Activated CD4-positive, alpha-beta T cell treated with anti-CD3 and anti-CD28 coated beads for 24 hours (primary cell): ENCODE data around the gene SHISA5.
"Not testable (repeated sequence)": the region's sequence is repeated elsewhere in the genome, so short reads cannot be mapped to it uniquely, and the experiment has no call there.

Experiments
- DNase-seq, 2 donors: peaks; one replicate each; pipeline ENCODE4 v3.0.0-alpha.2; 2020; ENCODE audit warnings: low read depth in 2 of 2

Gene SHISA5

GRCh38 chr3:48519277-48519643 lies 15.3 kb upstream of the SHISA5 start:
- DNase-seq, result no peak

DNA sequence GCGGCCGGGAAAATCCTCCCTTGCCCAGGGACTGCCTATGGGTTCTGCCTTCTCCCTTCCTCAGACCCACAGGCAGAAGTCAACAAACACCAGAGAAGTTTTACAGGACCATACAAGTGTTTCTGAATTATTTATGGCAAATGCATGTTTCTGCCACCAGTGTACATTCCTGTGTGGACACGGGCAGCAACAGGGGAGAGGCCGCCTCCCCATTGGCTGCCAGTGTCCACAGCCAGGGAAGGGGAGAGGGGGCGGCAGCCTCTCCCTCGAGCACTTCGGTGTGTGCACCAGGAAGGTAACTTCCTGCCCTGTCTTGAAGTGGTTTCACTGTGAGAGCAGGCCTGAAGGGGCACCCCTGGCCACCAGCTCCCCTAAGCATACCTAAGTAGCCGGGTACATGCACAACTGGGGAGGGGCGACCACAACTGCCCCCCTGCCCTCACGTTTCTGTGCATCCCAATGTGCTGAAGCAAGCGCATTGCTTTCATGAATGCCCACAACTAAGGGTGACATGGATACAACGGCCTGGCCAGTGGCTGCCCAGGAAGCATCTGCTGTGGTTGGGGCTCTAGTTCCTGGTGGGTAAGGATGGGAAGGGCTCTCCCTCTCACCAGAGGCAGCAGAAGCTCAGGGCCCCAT lies 14.8 kb upstream of the SHISA5 start:
- DNase-seq, result no peak

DNA sequence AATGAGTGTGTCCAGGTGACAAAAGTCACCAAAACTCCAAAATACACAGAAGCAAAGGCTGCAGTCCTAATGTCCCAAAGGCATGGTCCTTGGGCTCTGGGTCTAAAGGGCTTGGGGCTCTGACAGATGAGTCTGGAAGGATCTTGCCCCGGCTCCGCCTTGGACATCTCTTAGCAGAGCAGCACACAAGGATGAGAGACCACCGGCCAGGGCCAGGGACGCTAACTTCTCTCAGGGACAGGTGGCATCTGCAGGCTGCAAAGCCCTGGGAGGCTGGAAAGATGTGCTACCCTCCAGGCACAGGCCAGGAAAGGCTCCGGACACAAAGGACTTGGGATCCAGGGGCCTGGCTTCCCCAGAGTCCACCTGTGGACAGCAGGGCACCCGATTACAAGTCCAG lies 14.1 kb upstream of the SHISA5 start:
- no peak for DNase-seq

GRCh38 chr3:48516571-48516970 lies 12.6 kb upstream of the SHISA5 start:
- DNase-seq, result no peak

- DNase-seq, result no peak
These were observed 10.7 kb upstream of the SHISA5 start for GRCh38 chr3:48514431-48515227.

GRCh38 chr3:48511551-48511950 lies 7.6 kb upstream of the SHISA5 start:
- no peak for DNase-seq

DNA sequence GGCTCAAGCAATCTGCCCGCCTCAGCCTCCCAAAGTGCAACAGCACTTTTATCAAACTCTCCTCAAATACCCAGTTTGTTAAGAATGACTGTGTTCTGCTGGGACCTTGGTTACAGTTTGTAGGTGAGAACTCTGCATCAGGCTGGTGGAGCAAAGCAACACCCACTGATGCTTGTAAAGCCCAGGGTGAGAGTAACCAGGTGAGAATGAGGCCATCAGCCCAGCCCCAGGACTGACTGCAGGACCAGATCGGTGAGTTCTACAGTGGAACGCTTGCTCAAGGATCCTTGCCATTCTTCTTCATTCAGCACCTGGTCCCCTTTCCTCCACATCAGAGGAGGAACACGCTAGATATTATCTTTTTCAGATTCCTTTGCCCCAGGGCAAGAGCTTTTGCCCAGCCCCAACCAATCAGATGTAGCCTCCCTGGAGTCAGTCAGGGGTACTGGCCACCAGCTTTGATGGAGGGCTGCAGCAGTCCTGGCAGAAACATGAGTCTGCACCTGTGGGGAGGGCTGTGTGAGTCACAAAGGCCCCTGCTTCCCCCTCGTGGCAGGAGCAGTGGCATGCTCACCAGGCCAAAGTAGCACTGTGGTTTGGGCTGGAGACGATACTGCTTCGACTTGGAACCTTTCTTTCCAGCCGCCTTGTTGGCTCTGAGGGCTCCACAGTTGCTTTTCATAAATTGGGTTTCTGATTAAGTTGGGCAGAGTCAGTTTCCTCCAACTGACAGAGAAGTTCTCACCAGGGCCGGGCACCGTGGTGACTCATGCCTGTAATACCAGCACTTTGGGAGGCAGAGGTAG lies 3.5 kb upstream of the SHISA5 start:
- peak; percentile 37 to 47 for DNase-seq

- DNase-seq, result no peak
These were observed 2.1 kb upstream of the SHISA5 start for GRCh38 chr3:48505968-48506504.

- no peak for DNase-seq
These were observed 1.2 kb upstream of the SHISA5 start for GRCh38 chr3:48505146-48505545.

DNA sequence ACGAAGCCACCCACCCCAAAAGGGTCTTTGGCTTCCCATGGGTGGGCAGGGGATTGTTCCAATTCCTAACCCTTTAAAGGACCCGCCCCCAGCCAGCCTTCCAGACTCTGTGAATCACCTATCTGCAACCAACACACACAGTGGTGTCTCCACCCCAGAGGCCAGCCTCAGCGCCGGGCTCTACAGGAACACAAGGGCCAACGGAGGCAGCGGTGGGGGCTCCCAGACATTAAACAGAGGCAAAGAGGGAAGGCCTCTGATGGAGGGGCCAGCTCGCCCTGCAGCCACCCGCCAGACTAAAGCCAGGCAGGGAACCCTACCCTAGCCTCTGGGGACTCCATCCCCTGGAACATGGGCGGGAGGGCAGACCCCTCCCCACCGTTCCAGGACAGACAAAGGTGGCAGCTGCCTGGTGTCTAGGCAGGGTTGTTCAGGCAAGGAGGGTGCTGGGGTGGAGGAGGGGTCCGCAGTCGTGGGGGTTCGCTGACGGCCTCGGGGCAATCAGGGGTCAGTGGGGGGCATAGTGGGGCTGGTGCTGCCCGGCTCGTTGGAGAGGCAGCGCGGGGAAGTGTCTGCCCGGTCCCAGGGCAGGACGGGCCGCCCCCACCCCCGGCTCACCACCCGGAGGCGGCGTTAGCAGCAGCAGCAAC lies 448 bp downstream of the SHISA5 start:
- no peak for DNase-seq

DNA sequence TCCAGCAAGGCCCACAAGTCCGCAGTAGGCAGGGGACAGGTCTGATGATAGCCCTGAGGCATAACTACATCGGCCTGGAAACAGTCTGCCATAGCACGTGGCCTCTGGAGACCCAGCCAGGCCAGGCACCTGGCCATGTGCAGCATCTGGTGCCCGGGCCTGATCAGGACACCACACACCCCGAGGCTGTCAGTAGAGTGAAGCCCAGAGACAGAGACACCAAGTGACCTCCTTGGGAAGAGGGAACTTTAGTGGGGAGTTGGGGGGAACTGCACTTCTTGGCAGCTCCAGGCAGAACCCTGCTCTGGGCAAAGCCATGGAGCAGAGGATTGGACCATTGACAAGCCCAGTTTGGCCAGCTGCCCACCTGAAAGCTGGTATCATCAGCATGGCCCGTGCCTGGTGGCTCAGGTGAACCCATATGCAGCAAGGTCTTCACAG lies 1.2 kb downstream of the SHISA5 start:
- no peak for DNase-seq

- DNase-seq, result no peak
These were observed 1.9 kb downstream of the SHISA5 start for GRCh38 chr3:48502121-48502520.

DNA sequence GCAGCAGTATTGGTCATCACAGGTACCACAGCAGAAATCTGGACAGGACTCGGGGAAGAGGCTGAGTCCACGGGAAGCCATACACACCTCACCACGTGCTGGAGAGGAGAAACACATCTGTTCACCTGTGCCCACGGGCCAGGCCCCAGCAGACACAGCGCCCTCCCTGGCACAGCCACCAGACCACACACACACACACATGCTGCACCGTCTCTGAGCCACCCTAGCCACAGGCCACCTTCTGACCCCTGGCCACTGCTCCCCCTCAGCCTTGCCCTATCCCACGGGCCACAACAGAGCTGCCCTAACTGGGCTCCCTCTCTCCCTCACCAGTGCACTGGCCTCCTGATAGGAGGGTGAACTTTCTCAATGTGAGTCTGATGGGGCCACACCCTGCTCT lies 2.8 kb downstream of the SHISA5 start:
- DNase-seq, result no peak

DNA sequence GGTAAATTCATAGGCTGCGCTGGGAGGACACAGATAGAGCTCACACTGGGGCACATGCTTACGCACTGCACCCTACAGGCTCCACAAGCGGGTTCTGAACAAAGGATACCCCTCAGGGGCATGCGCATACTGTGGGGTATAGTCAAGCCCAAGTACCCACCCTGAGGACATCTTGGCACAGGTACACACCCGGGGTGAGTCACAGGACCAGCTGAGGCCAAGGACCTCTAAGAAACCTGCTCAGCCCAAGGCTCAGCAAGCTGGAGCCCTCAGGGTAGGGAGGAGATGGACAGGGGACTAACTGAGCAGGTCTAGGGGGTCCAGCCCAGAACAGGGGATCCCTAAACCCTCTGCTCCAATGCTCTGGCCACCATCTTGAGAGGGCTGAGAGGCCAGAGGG lies 3.3 kb downstream of the SHISA5 start:
- DNase-seq, result no peak

DNA sequence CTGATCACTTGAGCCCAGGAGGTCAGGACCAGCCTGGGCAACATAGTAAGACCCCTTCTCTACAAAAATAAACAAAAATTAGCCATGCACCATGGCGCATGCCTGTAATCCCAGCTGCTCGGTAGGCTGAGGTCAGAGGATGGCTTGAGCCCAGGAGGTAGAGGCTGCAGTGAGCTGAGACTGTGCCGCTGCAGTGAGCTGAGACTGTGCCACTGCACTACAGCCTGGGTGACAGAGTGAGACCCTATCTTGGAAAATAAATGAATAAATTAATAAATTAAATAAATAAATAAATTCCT lies 10.8 kb downstream of the SHISA5 start:
- DNase-seq, result no peak

- no peak for DNase-seq
These were observed 11.3 kb downstream of the SHISA5 start for GRCh38 chr3:48492461-48493202.

DNA sequence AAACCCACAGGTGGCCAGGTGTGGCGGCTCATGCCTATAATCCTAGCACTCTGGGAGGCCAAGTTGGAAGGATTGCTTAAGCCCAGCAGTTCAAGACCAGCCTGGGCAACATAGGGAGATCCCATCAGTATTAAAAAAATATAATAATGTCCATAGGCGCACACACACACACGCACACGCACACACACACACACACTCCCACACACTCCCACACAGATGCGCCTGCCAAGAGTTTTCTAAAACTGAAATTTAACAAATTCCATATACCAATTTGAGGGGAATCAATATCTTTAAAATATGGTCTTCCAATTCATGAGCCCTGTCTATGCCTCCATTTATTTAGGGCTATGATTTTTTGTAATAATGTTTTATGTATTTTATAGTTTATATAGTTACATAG lies 17.0 kb downstream of the SHISA5 start:
- no peak for DNase-seq

DNA sequence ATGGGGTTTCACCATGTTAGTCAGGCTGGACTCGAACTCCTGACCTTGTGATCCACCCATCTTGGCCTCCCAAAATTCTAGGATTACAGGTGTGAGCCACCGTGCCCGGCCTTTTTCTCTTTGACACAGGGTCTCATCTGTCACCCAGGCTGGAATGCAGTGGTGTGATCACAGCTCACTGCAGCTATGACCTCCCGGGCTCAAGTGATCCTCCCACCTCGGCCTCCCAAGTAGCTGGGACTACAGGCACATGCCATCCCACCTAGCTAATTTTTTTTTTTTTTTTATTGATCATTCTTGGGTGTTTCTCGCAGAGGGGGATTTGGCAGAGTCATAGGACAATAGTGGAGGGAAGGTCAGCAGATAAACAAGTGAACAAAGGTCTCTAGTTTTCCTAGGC lies 21.2 kb downstream of the SHISA5 start:
- DNase-seq, result not testable (repeated sequence)

DNA sequence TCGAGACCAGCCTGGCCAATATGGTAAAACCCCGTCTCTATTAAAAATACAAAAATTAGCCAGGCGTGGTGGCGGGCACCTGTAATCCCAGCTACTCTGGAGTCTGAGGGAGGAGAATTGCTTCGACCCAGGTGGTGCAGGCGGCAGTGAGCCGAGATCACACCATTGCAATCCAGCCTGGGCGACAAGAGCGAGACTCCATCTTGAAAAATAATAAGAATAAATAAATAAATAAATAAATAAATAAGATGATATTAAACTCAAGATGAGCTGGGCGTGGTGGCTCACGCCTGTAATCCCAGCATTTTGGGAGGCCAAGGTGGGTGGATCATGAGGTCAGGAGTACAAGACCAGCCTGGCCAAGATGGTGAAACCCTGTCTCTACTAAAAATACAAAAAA lies 23.1 kb downstream of the SHISA5 start:
- not testable (repeated sequence) for DNase-seq

DNA sequence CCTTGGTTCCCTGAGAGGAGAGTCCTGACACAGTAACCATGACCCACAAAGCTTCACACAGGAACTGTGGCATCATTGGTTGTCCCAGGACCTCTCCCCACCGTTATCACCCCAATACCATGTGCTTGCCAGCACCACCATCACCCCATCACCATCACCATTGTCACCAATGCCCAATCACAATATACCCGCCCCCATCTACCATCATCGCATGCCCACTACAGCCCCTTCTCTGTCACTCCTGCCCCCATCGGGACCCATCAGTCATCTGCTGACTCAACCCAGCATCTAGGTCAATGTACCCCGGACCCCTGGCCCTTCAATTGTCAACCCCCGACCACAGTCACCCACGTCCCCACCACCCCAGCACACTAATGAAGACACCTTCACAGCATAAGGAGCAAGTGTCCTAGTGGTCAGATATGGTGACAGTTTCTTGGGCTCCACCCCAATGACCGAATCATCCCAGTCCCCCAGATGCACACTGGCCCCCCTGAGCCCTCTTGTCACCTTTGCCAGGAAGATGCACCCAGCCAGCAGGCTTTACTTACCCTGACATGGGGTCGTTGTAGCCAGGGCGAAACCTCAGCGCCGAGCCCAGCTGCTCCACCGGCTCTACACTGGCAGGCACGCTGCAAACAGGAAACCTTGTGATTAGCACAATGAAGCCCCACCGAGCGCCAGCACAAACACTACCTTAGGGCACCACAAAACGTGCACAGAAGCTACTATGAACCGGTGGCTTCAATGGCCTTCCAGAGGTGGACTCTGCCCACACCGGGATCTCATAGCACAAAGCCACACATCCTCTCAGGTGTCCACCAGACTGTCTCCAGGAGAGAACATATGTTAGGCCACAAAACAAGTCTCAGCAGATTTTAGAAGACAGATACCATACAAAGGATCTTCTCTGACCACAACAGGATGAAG lies 25.1 kb downstream of the SHISA5 start:
- no peak for DNase-seq
